K562 (cell line): ENCODE results near the gene NIPAL4. TPM values are rescaled to one million over a fixed set of nuclear protein-coding genes. Genes with fewer than 3 reads are reported as not detected.

Experiments
- RREB1 ChIP-seq: fragments of 250-450 bp; sonication (Bioruptor Pico); IDR thresholded peaks from 2 replicates; pipeline ENCODE4 v1.4.0; 2020
- ZNF589 ChIP-seq: fragments of 200-800 bp; sonication (Bioruptor generic); IDR thresholded peaks from 2 replicates; pipeline ENCODE4 v1.6.1; 2016; ENCODE audit warnings: low read depth, missing genetic modification characterization, missing compliant biosample characterization
- polyA plus RNA-seq, 8 experiments: library from polyadenylated mRNA; depleted of rRNA in 4 of 8; stranded (reverse) in 5 of 8; unstranded in 3 of 8; fragments of >200 nt; fragmentation: Nextera tagmentation in 2 of 8; fragmentation: Illumina TruSeq in 1 of 8; extraction: Ambion mirVana in 2 of 8; extraction: Trizol in 1 of 8; gene quantifications; 2 replicates each; pipeline versions ENCODE4 v1.2.1 to v1.2.3, GENCODE V29; 2011 to 2014; ENCODE audit warnings: inconsistent platforms in 1 of 8, missing spikeins in 1 of 8
- total RNA-seq, 7 experiments: library from RNA; depleted of rRNA in 6 of 7; stranded (reverse); fragments of >200 nt in 6 of 7; fragmentation: Illumina TruSeq in 2 of 7; extraction: Trizol in 2 of 7; gene quantifications; 2 replicates each; pipeline versions ENCODE4 v1.2.1 to v1.2.3, GENCODE V29; 2011 to 2021; ENCODE audit warnings: low replicate concordance in 1 of 7
- TF ChIP-seq, protein P1 (sequence below): fragments of 450-650 bp; IDR thresholded peaks from 2 replicates; pipeline ENCODE4 v1.6.1; 2016; ENCODE audit warnings: mild to moderate bottlenecking, moderate library complexity

NIPAL4 gene
- total and polyA plus RNA-seq, 9 of the 15 experiments (the other 6 are each of a cell fraction or from before 2014, with no cell fraction given) = not detected

- TF ChIP-seq, protein P1, sequence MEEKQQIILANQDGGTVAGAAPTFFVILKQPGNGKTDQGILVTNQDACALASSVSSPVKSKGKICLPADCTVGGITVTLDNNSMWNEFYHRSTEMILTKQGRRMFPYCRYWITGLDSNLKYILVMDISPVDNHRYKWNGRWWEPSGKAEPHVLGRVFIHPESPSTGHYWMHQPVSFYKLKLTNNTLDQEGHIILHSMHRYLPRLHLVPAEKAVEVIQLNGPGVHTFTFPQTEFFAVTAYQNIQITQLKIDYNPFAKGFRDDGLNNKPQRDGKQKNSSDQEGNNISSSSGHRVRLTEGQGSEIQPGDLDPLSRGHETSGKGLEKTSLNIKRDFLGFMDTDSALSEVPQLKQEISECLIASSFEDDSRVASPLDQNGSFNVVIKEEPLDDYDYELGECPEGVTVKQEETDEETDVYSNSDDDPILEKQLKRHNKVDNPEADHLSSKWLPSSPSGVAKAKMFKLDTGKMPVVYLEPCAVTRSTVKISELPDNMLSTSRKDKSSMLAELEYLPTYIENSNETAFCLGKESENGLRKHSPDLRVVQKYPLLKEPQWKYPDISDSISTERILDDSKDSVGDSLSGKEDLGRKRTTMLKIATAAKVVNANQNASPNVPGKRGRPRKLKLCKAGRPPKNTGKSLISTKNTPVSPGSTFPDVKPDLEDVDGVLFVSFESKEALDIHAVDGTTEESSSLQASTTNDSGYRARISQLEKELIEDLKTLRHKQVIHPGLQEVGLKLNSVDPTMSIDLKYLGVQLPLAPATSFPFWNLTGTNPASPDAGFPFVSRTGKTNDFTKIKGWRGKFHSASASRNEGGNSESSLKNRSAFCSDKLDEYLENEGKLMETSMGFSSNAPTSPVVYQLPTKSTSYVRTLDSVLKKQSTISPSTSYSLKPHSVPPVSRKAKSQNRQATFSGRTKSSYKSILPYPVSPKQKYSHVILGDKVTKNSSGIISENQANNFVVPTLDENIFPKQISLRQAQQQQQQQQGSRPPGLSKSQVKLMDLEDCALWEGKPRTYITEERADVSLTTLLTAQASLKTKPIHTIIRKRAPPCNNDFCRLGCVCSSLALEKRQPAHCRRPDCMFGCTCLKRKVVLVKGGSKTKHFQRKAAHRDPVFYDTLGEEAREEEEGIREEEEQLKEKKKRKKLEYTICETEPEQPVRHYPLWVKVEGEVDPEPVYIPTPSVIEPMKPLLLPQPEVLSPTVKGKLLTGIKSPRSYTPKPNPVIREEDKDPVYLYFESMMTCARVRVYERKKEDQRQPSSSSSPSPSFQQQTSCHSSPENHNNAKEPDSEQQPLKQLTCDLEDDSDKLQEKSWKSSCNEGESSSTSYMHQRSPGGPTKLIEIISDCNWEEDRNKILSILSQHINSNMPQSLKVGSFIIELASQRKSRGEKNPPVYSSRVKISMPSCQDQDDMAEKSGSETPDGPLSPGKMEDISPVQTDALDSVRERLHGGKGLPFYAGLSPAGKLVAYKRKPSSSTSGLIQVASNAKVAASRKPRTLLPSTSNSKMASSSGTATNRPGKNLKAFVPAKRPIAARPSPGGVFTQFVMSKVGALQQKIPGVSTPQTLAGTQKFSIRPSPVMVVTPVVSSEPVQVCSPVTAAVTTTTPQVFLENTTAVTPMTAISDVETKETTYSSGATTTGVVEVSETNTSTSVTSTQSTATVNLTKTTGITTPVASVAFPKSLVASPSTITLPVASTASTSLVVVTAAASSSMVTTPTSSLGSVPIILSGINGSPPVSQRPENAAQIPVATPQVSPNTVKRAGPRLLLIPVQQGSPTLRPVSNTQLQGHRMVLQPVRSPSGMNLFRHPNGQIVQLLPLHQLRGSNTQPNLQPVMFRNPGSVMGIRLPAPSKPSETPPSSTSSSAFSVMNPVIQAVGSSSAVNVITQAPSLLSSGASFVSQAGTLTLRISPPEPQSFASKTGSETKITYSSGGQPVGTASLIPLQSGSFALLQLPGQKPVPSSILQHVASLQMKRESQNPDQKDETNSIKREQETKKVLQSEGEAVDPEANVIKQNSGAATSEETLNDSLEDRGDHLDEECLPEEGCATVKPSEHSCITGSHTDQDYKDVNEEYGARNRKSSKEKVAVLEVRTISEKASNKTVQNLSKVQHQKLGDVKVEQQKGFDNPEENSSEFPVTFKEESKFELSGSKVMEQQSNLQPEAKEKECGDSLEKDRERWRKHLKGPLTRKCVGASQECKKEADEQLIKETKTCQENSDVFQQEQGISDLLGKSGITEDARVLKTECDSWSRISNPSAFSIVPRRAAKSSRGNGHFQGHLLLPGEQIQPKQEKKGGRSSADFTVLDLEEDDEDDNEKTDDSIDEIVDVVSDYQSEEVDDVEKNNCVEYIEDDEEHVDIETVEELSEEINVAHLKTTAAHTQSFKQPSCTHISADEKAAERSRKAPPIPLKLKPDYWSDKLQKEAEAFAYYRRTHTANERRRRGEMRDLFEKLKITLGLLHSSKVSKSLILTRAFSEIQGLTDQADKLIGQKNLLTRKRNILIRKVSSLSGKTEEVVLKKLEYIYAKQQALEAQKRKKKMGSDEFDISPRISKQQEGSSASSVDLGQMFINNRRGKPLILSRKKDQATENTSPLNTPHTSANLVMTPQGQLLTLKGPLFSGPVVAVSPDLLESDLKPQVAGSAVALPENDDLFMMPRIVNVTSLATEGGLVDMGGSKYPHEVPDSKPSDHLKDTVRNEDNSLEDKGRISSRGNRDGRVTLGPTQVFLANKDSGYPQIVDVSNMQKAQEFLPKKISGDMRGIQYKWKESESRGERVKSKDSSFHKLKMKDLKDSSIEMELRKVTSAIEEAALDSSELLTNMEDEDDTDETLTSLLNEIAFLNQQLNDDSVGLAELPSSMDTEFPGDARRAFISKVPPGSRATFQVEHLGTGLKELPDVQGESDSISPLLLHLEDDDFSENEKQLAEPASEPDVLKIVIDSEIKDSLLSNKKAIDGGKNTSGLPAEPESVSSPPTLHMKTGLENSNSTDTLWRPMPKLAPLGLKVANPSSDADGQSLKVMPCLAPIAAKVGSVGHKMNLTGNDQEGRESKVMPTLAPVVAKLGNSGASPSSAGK = peak; percentile 68
- TF ChIP-seq RREB1 = no peak
- 0 out of 2 replicates have a peak, but pooled peaks have one; percentile 32 for TF ChIP-seq ZNF589 (CRISPR knock-in tag)
Measured at GRCh38 chr5:157463621-157464518, 3.9 kb downstream of the NIPAL4 start (continued).
